ENCODE data around the gene KIF6.

Gene KIF6

DNA sequence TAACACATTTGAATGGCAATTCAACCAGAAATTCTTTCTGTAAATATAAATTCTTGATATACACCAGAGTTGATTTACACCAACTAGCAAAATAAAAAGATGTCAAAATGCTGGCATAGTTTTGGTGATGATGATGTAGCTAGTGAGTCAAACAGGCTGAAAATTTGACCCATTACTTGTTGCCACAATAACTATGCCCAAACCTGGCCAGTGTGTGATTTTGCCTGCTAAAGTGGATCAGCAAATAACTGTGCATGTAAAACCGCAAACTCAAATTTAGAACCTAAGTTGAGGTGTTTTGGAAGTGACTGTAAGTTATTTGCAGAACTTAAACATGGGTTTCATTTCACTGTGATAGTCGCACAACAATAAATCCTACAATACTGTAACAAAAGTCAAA, 125.9 kb downstream of the KIF6 start:
- DNase-seq (ENCODE audit: low read depth in 3 of 3): no peak

DNA sequence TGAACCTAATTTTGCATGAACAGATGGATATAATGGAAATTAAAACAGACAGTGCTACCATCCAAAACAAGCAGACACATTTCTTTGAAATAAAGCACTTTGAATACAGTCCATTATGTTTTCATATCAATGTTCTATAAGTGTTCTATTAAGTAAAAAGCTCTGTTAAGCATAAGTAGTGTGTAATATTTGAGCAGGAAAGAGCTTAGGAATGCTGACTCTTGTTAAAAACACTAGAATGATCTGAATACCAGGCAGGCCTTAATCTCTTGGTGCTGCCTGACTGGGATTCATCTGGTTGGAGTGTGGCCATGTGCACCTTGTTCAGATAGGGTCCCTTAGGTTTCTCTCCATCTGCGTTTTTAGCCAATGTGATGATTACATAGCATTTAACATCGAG, 130.9 kb downstream of the KIF6 start:
- no peak for DNase-seq (ENCODE audit: low read depth in 3 of 3)

DNA sequence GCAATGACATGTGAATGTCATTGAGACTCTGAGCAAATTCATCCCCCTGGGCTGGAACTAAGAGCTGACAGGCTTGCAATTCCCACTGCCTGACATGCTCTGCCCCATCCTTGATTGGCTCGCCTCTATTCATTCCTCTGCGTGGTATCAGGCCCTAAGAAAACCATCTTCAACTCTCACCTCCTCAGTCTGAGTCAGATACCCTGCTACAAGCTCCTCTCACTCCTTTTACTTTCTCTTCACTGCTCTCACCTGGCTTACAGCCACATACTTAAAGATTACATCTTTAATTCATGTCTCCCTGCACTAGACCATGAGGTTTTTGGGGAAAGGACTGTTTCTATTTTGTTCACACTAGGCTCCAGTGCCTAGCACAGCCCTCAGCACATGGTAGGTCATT, 131.6 kb downstream of the KIF6 start:
- DNase-seq (ENCODE audit: low read depth in 3 of 3): no peak

DNA sequence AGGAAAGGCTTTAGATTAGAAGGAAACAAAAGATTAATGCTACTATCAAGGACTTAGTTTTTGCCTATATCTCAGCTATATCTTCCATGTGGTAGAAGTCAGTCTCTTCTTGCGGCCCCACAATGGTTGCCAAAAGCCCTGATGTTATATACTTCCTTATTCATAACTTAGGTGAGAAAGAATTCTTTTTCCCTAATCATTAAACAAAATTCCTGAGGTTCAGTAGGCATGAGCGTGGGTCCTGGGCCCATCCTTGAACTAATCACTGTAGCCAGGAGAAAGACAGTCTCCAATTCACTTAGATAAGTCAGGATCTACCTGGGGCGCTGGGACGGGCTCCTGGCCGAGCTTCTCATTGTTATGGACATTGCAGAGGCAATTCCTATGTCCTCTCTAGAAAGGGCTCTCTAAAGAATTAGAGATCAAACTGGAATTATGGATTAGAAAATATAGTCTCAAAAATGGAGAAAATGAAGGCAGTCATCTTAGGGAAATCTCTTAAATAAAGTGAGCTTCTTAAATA, 134.3 kb downstream of the KIF6 start:
- DNase-seq (ENCODE audit: low read depth in 3 of 3): no peak

DNA sequence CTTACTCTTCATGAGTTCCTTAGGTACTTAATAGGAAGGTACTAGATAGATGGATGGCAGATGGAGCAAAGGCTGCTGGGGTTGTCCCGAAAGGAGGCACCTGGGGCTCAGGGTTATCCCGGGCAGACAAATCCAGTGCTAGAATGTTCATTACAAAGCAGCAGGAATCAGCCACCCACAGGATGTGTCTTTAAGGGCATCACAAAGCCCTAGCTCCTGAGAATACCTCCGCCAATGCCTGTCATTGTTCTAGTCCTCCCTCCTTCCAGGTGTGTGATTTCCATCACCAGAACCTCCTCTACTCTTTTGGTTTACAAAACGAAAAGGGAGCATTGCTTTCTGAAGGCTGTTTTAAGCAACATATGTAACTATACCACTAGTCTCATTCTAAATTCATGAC, 138.1 kb downstream of the KIF6 start:
- DNase-seq (ENCODE audit: low read depth in 3 of 3): no peak

DNA sequence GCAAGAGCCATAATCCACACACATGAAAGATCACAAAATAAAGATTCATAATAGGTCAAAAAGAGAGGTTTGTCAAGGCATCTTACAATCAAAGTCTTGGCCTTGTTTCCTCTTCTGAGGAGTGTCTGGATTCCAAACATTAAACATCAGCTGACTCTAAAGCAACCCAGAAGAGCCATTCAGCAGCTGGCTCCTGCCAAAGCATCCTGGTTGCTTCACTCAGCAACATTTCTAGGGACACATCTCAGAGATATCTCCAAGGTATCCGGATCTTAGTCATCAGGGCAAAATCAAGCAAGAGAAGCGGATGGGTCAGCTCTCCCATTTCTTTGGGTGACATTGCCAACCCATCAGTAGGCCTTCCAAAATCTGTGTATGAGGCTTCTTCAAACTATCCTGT, 139.6 kb downstream of the KIF6 start:
- no peak for DNase-seq (ENCODE audit: low read depth in 3 of 3)

DNA sequence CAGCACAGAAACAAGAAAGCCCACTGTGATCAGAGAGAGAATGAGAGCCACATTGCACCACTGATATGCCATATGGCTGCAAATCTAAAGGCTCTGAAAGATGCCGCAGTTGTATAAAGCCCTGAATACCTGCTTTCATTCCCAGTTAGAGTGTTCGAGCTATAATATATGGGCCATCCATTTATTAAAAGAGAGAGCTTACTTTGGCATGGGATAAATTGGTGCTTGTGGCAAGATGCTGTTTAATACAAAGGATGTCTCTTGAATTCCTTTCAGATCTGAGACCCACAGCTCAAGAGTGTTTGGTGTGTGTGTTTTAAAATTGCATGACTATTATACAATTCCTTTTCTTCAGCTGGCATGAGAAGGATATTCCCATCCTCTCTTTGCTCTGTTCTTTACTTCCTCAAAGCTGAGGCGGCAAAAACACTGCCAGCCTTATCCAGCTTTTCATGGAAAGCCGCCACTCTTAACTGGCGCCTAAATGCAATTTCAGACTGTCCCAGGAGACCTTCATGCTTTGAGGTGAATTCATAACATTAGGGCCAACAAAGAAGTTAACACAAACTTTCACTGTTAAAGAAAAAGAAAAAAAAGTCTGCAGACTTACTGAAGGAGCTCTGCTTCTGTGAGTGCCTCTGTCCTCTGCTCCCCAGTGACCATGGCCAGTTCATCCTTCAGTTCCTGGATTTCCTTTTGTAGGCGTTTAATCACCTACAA, 147.6 kb downstream of the KIF6 start:
- no peak for DNase-seq (ENCODE audit: low read depth in 3 of 3)

DNA sequence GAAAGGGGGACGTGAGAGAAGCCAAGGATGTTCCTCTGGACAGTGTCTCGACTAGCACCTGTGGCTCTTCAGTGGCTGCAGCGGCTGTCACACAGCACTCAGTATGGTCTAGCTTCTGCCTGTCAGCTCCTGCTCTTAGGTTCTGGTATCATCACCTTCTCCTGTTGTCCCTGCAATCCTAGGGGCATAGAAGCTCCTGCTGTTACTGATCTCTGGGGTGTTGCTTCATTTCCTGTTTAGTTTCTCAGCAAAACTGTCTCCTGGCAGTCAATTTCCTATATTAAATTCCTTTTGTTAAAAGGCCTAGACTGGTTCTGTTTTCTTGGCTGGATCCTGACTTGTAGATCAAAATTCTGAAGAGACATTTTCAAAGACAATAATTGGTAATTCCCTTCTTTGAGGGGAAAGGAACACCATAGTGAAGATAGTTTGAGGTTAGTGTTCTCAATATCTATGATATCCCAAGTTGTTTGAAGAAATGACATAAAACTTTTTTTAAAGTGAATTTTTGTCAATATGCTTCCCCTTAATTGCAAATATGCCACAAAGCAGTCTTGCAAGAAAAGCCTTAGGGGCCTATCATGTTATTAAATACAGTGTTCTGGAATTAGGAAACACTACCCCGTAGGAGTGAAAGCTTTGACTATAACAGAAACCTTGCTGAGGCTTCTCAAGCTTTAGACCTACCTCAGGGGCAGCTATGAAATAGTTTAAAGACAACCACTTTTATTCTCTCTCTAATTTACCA, 148.5 kb downstream of the KIF6 start:
- DNase-seq (ENCODE audit: low read depth in 3 of 3): no peak

DNA sequence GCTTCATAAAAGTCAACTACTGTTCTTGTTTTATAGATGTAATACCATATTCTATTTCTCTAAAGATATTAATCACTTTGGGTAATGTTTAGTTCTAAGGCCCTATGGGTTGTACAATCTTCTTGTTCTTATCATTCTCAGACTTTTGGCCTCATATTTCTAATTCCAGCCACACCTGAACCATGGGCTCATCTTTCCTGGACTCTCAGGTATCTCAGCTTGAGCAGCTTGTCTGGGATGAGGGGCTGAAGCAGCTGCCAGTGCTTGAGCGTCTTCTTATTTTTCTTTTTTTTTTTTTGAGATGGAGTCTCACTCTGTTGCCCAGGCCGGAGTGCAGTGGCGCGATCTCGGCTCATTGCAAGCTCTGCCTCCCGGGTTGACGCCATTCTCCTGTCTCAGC, 150.2 kb downstream of the KIF6 start:
- DNase-seq (ENCODE audit: low read depth in 3 of 3): no peak

DNA sequence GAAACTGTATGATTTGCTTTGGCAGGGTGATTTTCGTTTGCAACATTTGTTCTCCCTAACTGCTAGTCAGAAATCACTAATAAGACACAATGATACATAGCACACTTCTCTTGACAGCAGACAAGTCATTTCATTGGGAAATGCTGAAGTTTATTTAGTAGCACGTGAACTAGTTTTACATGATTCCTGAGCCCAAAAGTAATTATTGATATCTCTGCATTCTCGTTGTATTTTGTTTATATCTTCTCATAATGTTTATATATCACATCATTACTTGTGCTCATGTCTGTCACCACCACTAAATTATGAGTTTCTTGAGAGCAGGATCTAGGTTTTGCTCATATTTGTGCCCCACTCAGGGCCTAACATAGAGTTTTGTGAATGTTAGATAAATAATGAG, 151.7 kb downstream of the KIF6 start:
- no peak for DNase-seq (ENCODE audit: low read depth in 3 of 3)

DNA sequence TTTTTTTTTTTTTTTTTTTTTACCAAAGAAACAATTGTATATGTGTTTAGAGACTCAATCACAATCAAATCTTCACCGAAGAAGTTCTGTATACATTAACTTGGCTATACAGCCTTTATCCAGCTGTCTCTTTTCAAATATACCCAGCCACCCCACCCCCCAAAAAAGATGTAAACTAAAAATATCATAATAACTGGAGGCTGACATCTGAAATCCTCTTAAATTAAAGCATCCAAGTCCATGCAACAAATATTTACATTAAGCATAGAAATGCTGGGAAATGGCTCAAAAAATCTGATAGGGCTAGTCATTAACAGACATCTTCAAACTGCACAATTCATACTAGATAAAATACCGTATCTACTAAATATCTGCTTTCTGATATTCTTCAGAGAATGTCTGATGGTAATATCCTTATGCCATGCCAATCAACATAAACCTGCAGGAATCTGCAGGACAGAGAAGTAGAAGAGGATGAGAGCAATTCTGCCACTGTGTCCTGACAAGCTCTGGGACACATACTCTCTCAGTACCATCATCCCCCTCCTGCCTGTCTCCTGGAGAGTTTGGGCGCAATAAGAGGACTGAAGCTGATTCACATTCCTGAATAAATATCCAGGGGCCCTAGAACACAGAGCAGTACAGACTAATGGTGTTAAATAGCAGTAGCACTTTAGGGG, 152.4 kb downstream of the KIF6 start:
- DNase-seq (ENCODE audit: low read depth in 3 of 3): no peak

DNA sequence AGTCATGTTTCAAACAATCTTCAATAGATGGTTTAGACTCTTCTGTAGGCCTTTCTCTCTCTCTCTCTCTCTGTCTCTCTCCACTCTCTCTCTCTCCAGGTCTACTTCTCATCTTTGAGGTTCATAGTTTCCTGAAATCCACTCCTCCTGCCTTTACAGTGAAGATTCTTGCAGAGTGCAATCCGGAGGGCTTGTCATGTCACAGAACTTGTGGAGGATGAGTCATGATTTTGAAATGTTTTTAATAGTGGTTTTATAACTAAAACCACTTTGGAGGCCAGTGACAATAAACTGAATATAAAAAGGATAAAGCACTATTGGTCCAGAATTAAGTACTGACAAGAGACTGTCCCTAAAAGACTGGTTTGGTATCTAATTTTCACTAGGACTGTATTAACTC, 156.3 kb downstream of the KIF6 start:
- no peak for DNase-seq (ENCODE audit: low read depth in 3 of 3)

DNA sequence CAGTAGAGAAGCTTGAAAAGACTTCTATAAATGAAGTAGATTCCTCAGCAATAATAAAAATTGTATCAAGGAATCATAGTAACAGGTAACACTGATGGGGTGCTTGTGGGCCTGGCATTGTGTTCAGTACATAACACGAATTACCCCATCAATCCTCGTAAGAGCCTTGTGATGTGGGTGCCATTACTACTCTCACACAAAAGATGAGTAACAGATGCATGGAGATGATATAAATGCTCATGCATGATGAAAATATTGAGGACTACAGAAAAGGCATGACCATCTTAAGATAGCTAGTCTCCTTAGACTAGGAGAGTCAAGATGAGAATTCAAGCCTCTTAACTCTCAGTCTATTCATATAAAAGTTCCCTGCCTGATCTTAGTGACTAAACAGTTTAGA, 158.1 kb downstream of the KIF6 start:
- no peak for DNase-seq (ENCODE audit: low read depth in 3 of 3)

DNA sequence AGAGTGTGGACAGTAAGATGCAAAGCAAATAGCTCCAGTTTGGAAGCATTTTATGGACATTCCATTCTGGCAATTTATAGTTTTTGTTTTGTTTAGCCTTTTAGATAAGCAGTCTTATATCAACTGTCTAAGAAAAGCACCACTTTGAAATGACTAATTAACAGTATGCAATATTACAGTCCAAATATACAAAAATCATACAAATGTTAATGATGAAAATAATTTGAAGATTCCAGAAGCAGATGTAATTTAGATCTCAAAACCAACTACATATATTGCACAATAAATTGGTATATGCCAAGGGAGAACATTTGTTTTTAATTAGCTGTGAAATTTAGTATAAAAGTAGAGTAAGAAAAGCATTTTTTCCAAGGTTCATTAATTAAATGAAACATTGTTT, 158.8 kb downstream of the KIF6 start:
- no peak for DNase-seq (ENCODE audit: low read depth in 3 of 3)

DNA sequence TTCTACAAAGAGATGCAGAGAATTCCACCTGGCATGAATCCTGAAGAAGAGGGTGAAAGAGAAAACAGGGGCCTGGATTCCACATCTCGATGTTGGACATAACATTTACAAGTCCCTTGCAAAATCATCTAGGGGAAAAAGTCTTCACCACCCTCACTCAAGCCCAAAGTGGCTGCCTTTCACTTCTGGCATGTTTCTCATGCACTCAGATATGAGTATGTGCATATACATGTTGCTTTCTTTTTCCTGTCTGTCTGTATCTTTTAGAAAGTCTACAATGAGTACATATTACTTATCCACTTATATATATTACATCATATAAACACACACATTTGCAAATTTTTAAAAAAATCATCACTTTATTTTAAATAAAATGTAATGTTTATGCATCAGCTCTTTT, 159.3 kb downstream of the KIF6 start:
- no peak for DNase-seq (ENCODE audit: low read depth in 3 of 3)

DNA sequence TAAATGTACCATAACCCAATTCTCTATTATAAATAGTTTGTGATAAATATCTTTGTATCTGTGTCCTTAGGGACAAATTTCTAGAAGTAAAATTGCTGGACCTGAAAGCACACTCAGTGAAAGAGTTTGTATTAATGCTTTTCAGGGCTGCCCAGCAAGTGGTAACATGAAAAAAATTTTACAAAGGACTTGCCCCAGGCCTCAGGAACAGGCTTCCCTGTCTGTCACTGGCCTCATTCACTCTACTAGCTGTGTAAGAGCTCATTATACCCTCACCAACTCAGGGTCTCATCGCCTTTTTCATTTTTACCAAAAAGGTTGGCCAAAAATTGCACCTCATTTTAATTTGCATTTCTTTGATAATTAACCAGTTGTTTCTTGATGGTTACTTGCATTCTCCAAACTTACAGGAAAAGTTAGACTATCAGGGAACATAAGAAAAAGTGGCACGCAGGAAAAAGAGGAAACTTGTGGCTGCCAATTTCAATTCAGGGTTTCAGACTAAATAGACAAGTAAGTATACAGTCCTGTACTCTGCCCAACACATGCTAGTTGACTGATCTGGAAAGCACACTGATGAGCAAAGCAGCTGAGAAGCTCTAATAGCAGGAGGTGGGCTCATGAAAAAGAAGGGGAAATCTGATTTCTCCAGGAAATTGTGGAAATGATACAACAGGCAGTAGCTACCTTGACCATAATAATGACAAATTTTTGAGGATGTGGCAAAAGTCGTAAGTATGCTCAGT, 161.5 kb downstream of the KIF6 start:
- no peak for DNase-seq (ENCODE audit: low read depth in 3 of 3)

DNA sequence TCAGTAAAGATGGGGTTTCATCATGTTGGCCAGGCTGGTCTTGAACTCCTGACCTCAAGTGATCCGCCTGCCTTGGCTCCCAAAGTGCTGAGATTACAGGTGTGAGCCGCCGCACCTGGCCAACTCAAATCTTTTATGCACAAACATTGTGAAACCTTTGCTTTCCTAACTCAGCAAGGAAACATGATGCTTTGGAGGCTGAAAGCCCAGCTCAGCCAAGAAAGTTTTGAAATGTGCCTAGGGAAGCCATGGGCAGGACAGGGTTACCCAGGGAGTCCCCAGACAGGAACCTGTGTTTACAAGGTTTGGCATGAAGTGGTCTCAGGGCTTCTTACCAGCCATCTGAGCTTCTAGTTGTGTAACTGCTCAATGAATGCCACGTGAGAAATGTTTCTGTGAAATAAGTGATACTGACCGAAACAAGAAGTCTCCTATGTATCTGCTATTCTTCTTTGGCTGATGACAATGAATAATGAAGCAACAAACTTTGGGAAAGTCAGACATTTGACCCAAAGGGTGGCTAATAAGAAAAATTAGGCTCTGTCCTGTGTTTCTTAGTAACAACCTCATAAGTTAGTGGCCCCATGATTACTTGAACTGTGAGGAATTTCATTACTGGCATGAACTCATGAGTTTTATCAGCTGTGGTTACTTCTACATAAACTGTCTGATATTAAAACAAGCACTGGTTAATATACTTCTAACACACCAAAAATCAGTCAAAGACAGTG, 163.5 kb downstream of the KIF6 start:
- no peak for DNase-seq (ENCODE audit: low read depth in 3 of 3)

DNA sequence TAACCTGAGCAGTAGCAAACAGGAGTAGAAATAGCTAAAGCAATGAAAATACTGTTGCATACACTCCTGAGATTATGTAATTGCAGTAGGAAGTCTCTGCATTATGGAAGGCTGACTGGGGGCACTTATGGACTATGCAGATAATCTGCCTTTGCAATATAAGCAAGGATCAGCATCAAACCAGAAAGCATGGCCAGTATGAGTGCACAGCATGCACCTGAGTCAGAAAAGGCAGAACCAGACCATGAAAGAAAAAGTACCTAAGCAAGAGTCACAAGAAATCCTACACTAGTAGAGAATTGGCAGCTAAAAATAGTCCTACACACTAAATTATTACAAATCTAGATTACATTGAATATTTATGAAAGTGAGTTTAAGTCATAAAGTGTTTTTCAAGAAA, 164.3 kb downstream of the KIF6 start:
- no peak for DNase-seq (ENCODE audit: low read depth in 3 of 3)

DNA sequence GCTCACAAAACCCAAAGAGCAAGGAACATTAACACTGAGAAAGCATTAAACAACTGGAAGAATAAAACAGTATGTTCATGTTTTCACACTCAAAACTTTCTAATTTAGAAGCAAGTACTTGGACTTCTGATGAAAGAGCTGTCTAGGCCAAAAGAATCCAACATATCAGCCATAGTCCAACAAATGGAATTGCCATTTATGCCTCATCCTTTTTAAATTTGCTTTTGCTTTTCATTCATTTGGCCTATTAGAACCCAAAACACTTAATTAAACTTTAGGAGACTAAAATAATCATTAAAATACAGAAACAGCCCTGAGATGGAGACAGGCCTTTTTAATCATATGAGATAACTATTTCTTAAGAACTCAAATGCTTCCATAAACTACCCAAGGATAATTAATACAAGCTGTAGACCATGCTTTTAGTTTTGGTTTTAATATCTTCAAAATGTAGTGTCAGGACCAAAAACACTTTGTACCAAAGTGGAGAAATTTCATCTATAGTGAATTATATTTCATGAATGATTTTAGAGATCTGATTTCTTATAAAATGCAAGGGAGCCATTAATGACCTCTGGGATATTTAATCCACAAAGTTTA, 166.5 kb downstream of the KIF6 start:
- DNase-seq (ENCODE audit: low read depth in 3 of 3): no peak

DNA sequence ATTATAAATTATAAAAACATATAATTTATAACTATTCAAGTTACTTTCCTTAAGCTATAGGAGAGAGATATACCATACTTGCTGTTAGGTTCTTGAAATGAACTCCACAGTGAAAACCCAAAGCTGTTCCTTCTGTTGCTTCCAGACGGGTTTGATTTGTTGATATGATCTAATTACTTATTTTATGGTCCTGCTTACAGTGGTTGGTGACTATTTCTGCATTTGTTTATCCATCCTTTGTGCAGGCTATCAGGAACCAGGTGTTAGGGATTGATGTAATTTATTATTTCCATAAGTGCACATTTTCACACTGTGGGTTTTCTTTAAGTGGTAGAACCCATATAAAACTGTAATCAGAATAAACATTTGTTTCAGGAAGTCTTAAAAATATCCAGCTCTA, 167.1 kb downstream of the KIF6 start:
- no peak for DNase-seq (ENCODE audit: low read depth in 3 of 3)

DNA sequence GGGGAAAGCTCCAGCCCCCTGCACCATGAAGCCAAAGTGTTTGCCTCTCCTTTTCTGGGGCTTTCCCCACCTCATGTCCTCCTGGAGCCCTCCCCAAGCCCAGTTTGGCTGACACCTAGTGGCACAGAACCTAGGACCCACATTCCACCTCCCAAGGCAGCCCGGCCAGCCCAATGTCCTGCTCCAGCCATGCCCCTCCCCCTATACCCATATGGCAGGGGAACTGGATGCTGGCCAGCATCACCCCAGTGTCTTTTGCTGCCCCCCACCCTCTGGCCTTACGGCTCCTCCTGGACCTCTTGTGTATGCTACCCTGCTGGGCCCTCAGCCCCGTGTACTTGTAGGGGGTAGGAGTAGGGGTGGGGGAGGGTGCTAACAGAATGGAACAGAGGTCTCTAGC, 170.1 kb downstream of the KIF6 start:
- DNase-seq (ENCODE audit: low read depth in 3 of 3): no peak

All from stimulated activated CD4-positive, alpha-beta T cell treated with anti-CD3 and anti-CD28 coated beads, TNF-alpha, amount 100 ng/mL, for 24 hours (primary cell).